GM23338 (cell line): Measurements from ENCODE around the gene ATP10A.

Experiments used
- CTCF ChIP-seq, 2 experiments: fragments of 200-600 bp in 1 of 2; sonication (generic) in 1 of 2; conservative IDR thresholded peaks; 2 replicates each; pipeline versions ENCODE4 v1.5.1 to v1.6.1; 2016 to 2017; ENCODE audit warnings: antibody characterized with exemption in 2 of 2, low read depth in 2 of 2, mild to moderate bottlenecking in 2 of 2, moderate library complexity in 1 of 2
- EZH2 ChIP-seq: fragments of 200-600 bp; sonication (generic); IDR thresholded peaks from one replicate; pipeline ENCODE4 v1.8.0; 2017; ENCODE audit warnings: antibody characterized with exemption, mild to moderate bottlenecking, low read depth; ENCODE audit not compliant: unreplicated experiment

- no peak for TF ChIP-seq CTCF (conservative IDR thresholded peaks at IDR 0.05; ENCODE audit: low read depth in 2 of 2)
- TF ChIP-seq EZH2, result no peak
Measured at GRCh38 chr15:25718597-25718996, 144.5 kb downstream of the ATP10A start.
